GM21367 (cell line): ENCODE measurements around the gene PACS1.

Experiments used
- ATAC-seq: cut with Tn5 transposase; IDR thresholded peaks from one replicate; pipeline ENCODE4 v1.9.1; 2021; ENCODE audit not compliant: unreplicated experiment

PACS1 gene

GRCh38 chr11:66284526-66285078 is 214.5 kb downstream of the PACS1 start:
- ATAC-seq: no peak

- ATAC-seq: no peak
Measured at GRCh38 chr11:66285250-66285947, 215.3 kb downstream of the PACS1 start.

- ATAC-seq: no peak
Measured at GRCh38 chr11:66286699-66287098, 216.6 kb downstream of the PACS1 start.

- ATAC-seq: no peak
Measured at GRCh38 chr11:66287211-66287888, 217.3 kb downstream of the PACS1 start.

- ATAC-seq: no peak
Measured at GRCh38 chr11:66287889-66288670, 218.0 kb downstream of the PACS1 start.

GRCh38 chr11:66288671-66289547 is 218.8 kb downstream of the PACS1 start, which contains the start of gene YIF1A:
Gene YIF1A (minus strand): TSS chr11:66289143. CDS start chr11:66288985, 158 bp downstream.
- peak; percentile 76 for ATAC-seq

GRCh38 chr11:66289548-66290329 is 219.7 kb downstream of the PACS1 start:
- peak; percentile 20 for ATAC-seq

GRCh38 chr11:66290330-66290621 is 220.2 kb downstream of the PACS1 start:
- ATAC-seq: no peak

DNA sequence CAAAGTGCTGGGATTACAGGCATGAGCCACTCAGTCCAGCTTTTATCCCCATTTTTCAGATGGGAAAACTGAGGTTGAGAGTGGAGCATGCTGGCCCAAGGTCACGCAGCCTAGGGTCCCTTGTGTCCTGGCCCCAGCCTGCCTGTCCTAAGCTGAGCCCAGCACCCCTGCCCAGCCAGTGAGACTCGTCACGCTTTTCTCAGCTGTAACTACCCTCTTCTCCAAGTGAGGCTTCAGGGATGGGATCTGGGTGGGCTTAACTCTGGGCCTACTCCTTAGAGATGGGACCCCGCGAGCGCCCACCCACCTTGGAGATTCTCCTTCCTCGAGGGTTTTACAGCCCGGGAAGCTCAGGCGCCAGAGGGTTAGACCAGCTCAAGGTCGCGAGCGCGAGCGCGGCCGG is 221.2 kb downstream of the PACS1 start:
- no peak for ATAC-seq

DNA sequence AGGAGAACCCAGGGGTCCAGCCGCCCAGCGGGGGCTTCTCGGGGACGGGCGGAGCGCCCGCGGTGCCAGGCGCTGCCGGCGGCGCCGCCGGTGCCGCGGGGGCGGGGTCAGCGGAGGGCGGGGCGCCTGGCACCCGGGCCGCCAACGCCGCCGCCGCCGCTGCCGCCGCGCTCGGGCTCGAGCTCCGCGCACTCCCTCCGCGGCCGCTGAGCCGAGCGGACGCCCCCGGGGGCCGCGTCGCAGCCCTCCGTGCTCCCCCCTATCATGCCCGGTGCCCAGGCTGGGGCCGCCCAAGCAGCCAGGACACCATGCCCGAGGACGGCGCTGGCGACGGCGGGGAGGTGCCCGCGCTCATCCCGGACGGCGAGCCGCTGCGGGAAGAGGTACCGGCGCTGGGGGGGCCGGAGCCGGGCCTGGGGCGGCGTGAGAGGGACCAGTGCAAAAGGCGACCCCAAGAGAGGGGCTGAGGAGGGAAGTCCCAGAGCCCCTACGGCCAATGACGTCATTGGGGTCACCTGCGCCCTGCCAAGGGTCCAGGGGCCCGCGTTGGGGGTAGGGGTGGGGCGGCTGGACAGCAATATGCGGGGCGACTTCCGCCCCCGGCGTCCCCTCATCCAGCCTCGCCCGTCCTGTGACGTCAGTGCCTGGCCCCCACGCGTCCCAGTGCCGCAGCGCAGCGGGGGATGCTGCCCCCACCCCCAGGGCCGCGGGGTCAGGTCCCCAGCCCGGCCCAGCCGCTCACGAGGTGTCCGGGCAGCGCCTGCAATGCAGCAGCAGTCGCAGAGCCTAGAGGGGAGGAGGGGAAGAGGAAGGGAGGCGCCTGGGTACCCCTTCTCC is 221.9 kb downstream of the PACS1 start, which contains the start of gene TMEM151A:
Gene TMEM151A (plus strand): TSS at position 189 of the 837 bp plus-strand sequence. CDS start 120 bp downstream, at position 309.
- no peak for ATAC-seq

GRCh38 chr11:66292543-66293332 is 222.7 kb downstream of the PACS1 start:
- no peak for ATAC-seq

DNA sequence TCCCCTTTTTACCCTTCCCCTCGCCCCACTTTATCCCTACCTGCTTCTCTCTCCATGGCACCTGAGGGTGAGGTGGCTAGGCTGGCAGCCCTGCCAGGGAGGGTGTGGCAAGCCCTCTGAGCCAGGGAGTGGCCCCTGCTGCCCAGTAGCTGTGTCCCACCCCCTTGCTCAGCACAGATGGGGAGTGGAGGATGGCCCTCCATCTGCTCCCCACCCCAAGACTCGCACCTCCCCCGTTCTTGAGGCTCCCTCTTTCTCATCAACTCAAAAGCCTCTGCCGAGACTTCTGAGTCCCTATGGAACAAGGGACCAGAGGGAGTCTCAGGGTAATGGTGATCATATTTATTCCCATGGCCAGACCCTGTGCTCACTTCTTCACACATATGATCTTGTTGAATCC is 223.3 kb downstream of the PACS1 start:
- ATAC-seq: no peak

- no peak for ATAC-seq
Measured at GRCh38 chr11:66293777-66294625, 223.9 kb downstream of the PACS1 start.
